T-helper 1 cell (primary cell): Measurements from ENCODE around the gene SRBD1.

Experiments used
- DNase-seq, 5 donors: peaks; one replicate each; pipeline ENCODE4 v3.0.0-alpha.2; 2012 to 2020

The SRBD1 gene

DNA sequence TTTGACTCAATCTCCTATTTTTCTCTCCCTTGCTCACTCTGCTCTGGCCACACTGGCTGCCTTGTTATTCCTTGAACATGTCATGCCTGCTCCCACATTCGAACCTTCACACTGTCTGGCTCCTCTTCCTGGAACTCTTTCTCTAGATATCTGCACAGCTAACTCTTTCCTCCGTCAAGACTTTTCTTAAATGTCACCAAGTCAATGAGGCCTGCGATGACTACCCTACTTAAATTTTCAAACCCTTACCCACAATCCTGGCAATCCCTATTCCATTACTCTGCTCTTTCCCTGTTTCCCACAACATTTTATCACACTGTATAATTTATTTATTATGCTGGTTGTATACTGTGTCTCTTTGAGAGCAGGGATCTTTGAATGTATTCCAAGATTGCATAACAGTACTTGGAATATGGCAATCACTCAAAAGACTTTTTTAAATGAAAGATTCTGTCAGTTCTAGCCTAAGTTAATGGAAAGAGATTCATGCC is 206.2 kb downstream of the SRBD1 start:
- DNase-seq, result no peak

DNA sequence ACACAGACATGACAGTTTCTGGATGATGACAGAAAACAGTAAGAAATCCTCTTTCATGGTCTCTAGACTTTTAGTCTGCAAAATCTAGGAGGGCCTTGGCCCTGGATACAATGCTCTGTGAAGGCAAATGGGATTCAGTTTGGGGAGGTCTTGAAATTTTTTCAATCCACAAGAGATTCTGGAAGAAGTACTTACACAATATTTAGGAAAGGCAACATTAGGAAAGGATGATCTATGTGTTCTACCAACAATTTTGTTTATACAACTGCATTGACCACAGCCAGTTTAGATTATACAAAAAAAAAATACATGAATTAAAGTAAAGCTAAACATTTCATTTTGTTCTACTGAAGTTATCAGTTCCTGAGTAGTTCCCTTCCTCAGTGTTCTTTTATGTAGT is 208.0 kb downstream of the SRBD1 start:
- DNase-seq, result no peak

DNA sequence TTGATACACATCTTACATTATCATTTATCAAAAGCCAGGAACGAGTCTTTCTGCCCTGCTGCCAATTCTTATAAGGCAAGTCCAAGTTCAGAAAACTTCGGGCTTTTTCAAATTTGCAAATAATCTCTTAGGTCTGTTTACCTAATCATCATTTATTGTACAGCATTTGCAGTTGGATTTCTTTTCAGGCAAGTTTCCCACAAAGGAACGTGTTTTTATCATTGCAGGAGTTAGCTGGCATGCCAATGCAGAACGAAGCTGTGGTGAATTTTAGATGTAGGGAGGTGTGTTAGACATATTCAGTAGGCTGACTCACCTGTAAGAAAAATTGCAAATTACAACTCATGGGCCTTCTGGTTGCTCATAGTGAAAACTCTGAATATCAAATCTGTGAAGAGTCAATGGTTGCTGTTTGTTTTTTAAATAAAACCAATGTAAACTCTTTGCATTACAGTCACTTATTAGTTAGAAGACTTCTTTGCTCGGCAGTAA is 209.6 kb downstream of the SRBD1 start:
- no peak for DNase-seq

DNA sequence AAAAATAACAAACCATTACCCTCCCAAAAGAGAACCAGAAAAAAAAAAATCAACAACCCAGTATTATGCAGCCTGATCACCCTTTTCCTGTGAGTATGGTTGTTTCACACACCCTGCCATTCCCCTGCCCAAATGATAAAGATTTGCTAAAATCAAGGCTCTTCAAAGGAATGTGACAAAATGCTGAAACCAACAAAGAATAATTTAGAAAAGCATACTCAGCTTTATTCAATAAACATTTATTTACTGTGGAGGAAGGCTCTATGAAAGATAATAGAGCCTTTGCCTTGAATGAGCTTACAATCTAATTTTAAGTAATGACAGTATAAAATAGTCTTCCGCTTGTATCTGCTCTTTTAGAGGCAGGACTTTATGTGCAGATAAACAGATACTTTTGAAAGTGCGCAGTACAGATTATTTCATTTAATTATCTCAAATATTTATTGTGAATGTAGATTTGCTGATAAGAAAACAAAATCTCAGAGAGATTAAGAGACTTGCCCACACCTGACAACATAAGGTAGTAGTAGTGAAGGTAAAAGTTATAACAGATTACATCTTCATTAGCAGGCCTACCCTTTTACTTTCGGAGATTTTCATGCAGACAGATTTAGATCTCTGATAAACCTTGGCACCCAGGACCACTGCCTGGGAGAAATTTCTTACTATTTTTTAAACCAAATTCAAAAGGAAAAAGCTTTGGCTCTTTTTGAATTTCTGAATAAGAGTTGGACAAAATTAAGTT is 211.9 kb downstream of the SRBD1 start:
- DNase-seq, result no peak

DNA sequence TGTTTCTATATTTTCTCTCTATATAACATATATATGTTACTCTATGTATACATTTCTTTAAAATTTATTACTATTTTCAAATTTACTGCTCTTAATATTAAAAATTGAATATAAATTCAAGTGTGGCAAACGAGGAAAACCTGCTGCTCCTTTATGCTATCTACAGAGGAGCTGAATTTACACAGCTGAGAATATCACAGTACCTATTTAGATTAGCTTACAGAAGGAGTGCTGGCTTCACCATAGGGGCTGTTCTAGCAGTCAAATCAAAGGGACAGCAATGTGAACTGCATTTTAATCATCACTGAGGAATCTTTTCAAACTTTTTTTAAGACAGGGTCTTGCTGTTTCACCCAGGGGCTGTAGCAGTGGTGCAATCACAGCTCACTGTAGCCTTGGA is 213.8 kb downstream of the SRBD1 start:
- DNase-seq, result no peak

DNA sequence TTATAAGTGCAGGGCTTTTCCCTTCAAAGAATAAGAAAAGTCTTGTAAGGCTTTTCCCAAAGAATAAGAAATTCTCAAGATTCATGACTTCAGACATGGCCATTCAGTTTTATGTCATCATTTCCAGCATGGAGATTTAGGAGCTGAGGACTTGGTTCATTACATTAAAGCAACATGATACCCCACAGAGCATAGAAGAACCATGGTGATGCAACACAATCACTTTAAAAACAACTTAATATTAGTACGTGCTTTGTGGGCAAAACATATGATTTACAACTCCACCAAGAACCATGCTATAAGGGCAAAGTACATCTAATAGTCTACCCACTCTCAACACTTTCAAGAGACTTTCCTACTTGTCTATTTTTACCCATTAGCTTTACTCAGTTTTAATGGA is 214.4 kb downstream of the SRBD1 start:
- DNase-seq, result no peak

DNA sequence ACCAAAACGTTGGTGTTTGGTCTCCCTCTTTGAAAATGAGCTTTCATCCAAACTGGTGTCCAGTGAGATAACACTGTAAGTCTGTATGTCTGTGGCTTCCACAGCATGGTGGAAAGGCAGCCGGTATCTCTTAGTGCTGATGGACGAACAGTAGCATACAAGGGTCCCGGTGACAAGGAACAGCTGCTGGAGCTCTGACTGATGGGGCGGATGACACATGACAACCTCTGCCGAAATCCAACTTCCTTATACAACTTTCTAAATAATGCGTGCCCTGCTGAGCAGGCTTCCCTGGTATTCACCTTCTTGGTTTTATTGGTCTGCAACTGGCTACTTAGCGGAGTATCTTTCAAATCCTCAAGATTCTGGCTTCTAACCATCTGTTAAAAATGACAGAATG is 216.2 kb downstream of the SRBD1 start:
- no peak for DNase-seq

DNA sequence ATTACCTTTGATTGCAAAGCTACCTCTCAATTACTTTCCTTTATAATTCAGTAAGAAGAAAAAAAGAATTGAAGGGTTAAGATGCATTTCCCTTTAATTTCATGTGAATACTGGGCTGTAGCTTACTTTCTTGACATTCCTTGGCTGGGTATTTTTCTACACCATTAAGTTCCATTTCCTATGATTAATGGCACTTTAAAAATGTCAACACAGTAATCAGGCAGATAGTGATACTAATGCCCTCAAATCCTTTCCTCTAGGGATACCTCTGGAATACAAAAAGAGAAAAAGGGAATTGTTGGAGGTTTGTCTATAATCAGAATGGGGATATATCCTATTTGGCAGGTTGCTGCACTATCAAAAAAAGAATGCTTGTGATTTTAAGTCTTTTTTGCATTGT is 216.9 kb downstream of the SRBD1 start:
- DNase-seq, result no peak

DNA sequence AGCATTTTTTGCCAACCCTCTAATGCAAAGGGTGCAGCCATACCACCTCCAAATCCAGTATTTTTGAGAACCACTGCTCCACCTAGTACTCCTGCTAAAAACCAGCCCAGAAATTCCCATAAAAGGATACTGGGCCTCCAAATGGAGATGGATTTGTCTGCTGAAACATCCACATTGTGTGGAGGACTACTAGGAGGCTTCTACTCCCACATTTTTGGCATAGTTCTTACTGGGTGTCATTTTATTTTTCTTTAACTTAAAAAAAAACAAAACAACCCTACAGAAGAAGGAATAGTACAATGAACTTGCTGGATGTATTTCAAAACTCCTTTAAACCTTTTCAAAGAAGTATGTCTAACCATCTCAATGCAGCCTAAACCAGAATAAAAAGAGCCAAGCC is 219.2 kb downstream of the SRBD1 start:
- DNase-seq, result no peak

DNA sequence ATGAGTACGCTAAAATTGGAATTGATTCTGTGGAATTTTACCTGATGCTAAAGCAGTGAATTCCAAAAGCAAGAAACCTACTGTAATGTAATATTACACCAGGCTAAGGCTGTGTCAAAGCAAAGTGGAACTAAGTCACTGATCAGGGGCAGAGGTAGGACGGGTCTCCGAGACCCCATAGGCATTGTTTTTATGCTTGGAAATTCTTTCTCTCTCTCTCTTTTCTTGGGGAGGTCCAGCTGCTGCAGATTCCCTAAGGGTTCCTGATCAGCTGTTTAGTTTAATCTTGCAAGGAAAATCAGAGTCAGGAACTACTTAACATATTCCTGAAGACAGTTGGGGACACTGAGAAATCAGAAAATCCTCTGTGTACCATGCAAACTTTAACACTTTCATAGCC is 220.2 kb downstream of the SRBD1 start:
- DNase-seq, result no peak

DNA sequence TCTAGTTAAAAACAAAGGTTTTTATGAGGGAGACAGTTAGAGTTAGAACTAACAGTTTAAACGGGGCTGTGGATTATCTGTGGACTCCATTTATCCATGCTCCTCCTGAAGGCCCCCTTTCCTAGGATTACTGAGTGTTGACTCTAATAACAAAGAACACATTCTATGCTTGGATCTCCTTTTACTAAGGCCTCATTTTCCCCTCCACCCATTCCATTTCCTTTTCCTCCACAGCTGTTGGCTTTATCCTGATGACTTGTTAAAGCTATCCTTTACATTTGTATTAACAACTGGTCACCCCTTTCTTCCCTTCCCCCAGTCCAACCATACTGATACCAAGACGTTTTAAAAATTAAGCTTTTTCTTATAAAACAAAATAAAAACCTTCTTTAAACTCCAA is 220.6 kb downstream of the SRBD1 start:
- no peak for DNase-seq

DNA sequence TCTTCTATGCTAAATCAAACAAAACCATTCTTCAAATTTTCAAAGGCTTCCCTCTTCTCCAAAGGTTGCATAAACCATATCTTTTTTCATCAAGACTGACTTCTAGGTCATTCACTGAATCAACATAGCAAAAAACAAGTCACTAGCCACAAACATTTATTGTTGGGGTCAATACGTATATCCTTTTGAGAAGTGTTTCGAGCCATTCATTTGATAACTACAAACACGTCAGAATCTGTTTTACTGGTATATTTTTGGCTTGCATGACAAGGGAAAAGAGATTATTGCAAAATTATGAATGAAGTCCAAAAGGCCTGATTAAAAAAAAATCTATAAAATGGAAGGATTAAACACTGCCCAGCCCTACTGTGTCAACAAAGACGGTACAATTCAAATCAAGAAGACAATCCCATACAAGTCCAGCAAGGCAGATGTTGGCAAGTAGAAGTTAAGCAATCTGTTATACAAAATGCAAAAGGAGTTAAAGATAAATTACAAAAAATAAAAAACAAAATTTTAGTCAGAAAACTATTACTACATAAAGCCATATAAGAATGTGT is 222.4 kb downstream of the SRBD1 start:
- no peak for DNase-seq

DNA sequence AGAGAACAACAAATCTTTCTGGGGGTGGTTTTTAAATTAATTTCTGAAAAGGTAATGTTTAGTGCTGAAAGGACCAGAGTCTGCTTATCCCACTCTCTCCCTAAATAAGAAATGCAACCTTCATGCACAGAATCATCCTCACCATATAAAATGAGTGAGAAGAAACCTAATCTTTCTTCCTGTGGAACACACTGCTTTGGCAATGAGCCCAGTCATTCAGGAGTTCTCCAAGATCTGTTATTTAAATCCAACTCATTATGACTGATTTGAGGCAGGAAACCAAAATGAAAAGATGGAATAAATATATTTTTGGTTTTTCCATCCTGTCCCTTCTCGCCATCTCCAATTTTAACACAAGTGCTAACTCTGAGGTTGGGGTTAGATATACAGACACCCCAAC is 228.3 kb downstream of the SRBD1 start:
- no peak for DNase-seq

DNA sequence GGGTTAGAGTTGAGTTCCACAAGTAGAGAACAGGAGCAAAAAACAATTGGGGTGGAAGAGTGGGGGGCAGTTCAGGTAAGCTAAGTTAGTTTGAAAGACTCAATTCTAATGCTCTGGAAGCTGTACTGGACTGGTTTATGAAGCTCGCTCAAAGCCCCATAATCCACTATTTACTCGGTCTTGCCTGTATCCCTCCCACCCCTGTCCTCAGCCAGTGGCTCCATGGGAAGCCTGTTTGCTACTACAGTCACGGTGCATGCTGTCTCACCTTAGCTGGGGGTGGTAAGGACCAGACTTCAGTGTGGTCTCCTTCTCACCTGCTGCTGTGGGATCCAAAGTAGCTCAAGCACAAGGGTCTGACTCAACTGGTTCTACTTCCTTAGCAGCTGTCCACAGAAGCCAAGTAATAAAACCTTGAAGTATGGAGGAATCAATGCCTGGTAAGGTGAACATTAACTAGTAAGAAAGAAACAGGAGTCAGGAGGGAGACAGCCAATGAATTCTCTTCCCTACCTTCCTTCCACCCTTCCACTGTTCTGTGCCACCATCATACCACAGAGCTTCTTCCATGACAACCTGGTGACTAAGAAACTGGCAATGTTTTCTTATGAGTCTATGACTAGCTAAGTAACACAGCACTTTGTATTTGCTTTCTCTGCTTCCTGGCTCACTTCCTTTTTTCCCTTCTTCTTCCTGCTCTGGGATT is 230.8 kb downstream of the SRBD1 start:
- no peak for DNase-seq

DNA sequence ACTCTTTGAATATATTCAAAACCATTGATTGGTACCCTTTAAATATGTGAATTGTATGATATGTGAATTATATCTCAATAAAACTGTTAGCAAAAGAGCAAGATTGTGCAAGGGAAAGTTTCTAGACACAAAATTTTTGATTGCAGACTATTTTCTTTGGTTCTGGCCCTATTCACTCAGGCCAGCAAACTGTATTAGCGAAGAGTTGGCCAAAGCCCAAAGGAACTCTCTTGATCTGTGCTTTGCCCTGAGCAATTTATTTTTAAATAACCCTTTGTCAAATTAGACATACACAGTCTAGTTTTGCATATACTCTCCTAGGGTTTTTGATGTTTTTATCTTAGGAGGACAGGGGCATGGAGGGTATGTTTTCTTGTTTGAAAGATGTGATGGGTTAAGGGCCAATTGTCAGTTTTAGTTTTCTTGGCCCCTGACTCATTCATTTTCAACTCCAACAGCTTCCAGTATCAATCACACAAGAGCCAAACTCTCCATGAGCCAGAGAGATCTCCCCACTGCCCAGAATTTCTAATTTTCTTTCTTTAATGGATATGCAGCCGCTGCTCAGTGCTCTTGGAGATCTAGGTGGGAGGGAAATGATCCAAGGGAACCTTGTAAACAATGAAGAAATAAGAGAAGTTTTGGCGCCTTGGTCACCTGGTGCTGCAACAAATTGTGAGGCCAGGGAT is 231.5 kb downstream of the SRBD1 start:
- no peak for DNase-seq

DNA sequence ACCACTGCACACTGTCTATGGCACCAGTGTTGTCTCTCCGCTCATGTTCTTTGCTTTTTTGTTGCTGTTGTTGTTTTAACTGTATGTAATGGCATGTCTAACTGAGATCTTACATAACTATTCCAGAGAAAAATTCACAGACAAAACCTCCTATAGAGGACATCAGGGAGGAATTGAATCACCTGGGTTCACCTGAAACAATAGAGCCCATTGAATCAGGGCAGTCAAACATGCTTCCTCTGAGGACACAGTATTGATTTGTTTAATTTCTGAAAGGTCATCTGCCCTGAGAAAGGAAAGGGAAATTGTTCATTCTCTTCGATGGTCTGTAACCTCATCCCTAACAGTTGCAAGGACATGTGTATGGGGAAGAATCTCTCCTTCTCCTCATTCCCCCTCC is 237.5 kb downstream of the SRBD1 start:
- DNase-seq, result no peak

DNA sequence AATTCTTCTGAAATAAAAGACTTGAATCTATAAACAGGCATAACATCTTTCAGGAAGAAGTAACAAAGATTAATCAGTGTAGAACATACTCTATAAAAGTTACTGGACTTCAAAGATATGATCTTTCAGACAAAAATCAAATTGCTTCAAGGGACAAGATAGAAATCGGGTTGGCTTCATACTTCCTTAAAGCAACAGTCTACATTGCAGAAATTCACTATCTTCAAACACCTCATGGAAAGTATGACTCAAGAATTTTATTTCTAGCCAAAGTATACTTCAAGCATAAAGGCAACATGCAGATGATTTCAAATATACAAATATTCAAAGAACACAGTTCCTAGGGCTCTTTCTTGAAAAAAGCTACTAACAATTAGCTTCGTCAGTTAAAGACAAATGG is 240.7 kb downstream of the SRBD1 start:
- DNase-seq, result no peak

DNA sequence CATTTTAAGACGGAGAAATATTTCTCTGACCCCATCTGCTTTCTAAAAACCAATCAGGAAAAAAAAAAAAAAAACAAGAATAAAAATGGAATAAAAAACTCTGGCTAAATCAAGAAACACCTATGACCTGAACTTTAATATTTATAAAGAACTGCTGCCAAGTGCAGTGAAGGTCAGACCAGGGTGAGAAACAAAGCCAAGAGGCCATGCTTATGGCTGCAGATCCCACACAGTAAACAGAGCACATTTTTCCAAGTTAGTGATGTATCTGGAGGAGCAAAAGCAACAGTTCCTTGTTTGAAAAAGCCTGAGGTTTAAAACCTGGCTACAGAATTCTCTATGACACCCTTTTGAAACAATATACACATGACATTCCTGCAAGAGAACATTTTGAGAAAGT is 242.3 kb downstream of the SRBD1 start:
- DNase-seq, result no peak

DNA sequence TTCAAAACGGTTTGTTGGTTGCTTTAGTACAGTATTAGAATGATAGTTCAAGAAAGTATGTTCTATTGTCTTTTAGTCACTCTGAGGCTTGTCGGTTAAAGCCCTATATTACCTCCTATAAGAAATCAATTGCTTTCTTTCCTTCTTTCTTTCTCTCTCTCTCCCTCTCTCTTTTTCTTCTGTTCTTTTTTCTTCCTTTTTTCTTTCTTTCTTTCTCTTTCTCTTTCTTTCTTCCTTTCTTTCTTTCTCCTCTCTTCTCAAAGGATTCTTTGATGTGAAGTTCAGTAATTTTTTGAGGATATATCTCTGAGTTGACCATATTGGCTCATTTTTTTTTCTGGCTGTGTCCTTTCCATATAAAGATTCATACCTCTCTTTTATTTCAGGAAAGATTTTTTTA is 249.4 kb downstream of the SRBD1 start:
- no peak for DNase-seq

DNA sequence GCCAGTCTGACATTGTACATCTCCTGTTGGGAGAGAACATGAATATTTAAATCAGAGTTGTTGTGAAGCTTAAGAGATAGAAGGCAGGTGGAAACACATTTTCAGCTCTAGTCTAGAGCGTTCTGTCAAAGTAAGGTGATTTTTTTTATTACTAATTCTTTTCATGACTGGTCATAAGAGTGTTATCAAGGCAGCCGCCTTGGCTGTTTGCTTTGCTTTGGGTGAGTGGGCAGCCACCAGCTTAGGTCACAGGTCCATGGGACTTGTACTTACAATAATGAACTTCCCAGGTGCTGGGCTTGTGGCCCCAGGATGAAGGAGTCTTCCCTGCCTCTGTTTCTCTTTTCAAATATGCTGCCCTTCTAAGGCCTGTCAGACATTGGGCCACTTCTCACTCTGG is 256.3 kb downstream of the SRBD1 start:
- no peak for DNase-seq

DNA sequence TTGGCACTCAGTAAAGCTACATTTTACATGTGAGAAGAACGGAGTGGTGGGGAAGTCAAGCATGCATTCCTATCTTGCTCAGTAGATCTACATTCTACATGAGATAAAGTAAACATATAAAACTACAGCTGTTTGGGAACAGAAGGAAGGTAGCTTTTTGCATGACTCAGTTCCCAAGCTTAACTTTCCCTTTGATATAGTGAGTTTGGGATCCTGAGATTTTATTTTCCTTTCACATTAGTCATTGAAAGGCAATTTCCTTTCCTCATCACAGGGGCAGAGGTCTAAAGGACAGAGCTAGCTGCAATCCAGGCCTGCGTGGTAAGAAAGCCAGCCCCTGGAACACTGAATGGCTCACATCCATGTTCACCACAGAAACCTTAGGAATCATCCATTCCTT is 257.2 kb downstream of the SRBD1 start:
- DNase-seq, result no peak

DNA sequence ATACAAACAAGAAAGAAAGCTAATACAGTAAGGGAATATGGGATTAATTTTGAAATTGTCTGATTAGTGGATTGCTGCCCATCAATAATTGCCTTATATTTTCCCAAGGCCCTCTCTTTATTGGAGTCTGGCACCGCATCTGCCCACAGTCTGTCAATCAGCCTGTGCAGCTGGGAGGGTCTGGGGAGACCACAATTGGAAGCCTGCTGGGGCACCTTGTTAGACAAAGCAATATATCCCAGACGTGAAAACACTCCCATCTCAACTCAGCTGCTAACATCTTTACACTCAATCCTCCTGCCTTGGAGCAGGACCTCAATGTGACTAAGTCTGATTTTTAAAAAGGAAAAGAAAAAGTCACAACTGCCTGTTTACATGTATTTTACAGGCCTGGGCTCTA is 258.6 kb downstream of the SRBD1 start:
- DNase-seq, result no peak
